ENCODE data around the gene PRSS33. TPM values are rescaled to one million over a fixed set of nuclear protein-coding genes. Genes with fewer than 3 reads are reported as not detected.
A peak's percentile ranks its signal among the peaks of the same experiment; 100 is the strongest.

PRSS33 gene
- total RNA-seq, 1 donor from 2014 or later, result not detected

GRCh38 chr16:2768403-2769089 lies 18.8 kb downstream of the PRSS33 start:
- no peak for DNase-seq
- intact Hi-C loops (cut with micrococcal nuclease), result no loop called here
- no peak for ATAC-seq

- ATAC-seq, result no peak
- intact Hi-C loops (cut with micrococcal nuclease), result no loop called here
- DNase-seq, result no peak
Observed at GRCh38 chr16:2767891-2768290, 19.5 kb downstream of the PRSS33 start.

- ATAC-seq, result no peak
- no peak for DNase-seq
- intact Hi-C loops (cut with micrococcal nuclease), result no loop called here
Observed at GRCh38 chr16:2767140-2767731, 20.1 kb downstream of the PRSS33 start.

GRCh38 chr16:2766430-2767139 lies 20.8 kb downstream of the PRSS33 start:
- ATAC-seq (no peak), DNase-seq (no peak)
- intact Hi-C loops (cut with micrococcal nuclease), result no loop called here

- ATAC-seq (no peak), DNase-seq (no peak)
- intact Hi-C loops (cut with micrococcal nuclease), result no loop called here
Observed at GRCh38 chr16:2765462-2766404, 21.6 kb downstream of the PRSS33 start.

GRCh38 chr16:2764718-2765117 lies 22.6 kb downstream of the PRSS33 start:
- intact Hi-C loops (cut with micrococcal nuclease), result no loop called here
- DNase-seq, result no peak
- no peak for ATAC-seq

- intact Hi-C loops (cut with micrococcal nuclease), result no loop called here
- no peak for DNase-seq
Observed at GRCh38 chr16:2763173-2763572, 24.2 kb downstream of the PRSS33 start.

GRCh38 chr16:2762711-2763110 lies 24.6 kb downstream of the PRSS33 start:
- DNase-seq, result peak; percentile 12
- no peak for ATAC-seq
- intact Hi-C loops (cut with micrococcal nuclease), result no loop called here

More at GRCh38 chr16:2763173-2763572, 24.2 kb downstream of the PRSS33 start:
- no peak for ATAC-seq

GRCh38 chr16:2761886-2762583 lies 25.3 kb downstream of the PRSS33 start:
- no peak for ATAC-seq
- DNase-seq, result peak; percentile 22
- intact Hi-C loops (cut with micrococcal nuclease), result no loop called here

- intact Hi-C loops (cut with micrococcal nuclease), result no loop called here
Observed at GRCh38 chr16:2761472-2761871, 25.9 kb downstream of the PRSS33 start.

GRCh38 chr16:2757344-2757743 lies 30.0 kb downstream of the PRSS33 start:
- intact Hi-C loops (cut with micrococcal nuclease), result no loop called here
- ATAC-seq (no peak), DNase-seq (no peak)

More at GRCh38 chr16:2761472-2761871, 25.9 kb downstream of the PRSS33 start:
- DNase-seq, result peak; percentile 13
- no peak for ATAC-seq

GRCh38 chr16:2756288-2757015 lies 30.9 kb downstream of the PRSS33 start:
- intact Hi-C loops (cut with micrococcal nuclease), result no loop called here
- DNase-seq, result no peak
- ATAC-seq, result no peak

- DNase-seq, result no peak
- ATAC-seq, result no peak
- intact Hi-C loops (cut with micrococcal nuclease), result no loop called here
Observed at GRCh38 chr16:2755158-2755557, 32.2 kb downstream of the PRSS33 start.

- intact Hi-C loops (cut with micrococcal nuclease), result no loop called here
- ATAC-seq, result no peak
- DNase-seq, result no peak
Observed at GRCh38 chr16:2753733-2754020, 33.7 kb downstream of the PRSS33 start.

GRCh38 chr16:2752850-2753732 lies 34.3 kb downstream of the PRSS33 start:
- ATAC-seq (peak; percentile 87), DNase-seq (peak; percentile 92)
- intact Hi-C loops (cut with micrococcal nuclease), result no loop called here

- peak; percentile 94 for ATAC-seq
- peak; percentile 97 for DNase-seq
- intact Hi-C loops (cut with micrococcal nuclease), result no loop called here
Observed at GRCh38 chr16:2752035-2752849, 35.1 kb downstream of the PRSS33 start, which contains the start of gene SRRM2. TSS of gene SRRM2 (plus strand) at chr16:2752638. CDS start at chr16:2756365, 3,727 bp downstream.
